ENCODE results near the gene GALNT13. TPM values are rescaled to one million over a fixed set of nuclear protein-coding genes. Genes with fewer than 3 reads are reported as not detected.

GALNT13 gene
- total RNA-seq, 4 donors from 2014 or later: 2.1 to 18.3 (median 13.3) TPM

DNA sequence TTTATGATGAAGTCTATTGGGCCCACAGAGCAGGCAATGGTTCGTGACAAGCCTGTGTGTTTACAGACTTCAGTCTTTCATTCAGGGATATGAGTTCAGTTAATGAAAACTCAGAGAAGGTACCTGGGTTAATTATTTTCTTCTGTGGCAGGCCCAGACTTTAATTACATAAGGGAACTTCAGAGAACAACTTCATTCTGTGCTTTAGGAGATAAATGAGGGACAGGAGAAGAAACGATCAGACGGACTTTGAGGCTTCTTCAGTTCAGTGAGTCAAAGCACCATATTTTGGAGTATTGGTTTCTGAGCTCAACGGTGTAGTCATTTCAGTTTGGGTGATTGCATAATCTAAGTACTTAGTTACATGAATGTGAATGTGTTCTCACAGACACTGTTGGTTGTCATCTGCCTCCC lies 623.7 kb downstream of the GALNT13 start:
- TF ChIP-seq CTCF (IDR thresholded peaks at IDR 0.05; ENCODE audit: low read depth): no peak

- TF ChIP-seq CTCF (IDR thresholded peaks at IDR 0.05; ENCODE audit: low read depth): no peak
Measured at GRCh38 chr2:154497019-154497418, 625.3 kb downstream of the GALNT13 start.

Data from subcutaneous adipose tissue (tissue), 4 donors.